Measurements from ENCODE around the gene TAF4B. TPM values are rescaled to one million over a fixed set of nuclear protein-coding genes. Genes with fewer than 3 reads are reported as not detected.
A peak's percentile ranks its signal among the peaks of the same experiment; 100 is the strongest.
"Not testable (repeated sequence)": the region's sequence is repeated elsewhere in the genome, so short reads cannot be mapped to it uniquely, and the experiment has no call there.

TAF4B gene, protein sequence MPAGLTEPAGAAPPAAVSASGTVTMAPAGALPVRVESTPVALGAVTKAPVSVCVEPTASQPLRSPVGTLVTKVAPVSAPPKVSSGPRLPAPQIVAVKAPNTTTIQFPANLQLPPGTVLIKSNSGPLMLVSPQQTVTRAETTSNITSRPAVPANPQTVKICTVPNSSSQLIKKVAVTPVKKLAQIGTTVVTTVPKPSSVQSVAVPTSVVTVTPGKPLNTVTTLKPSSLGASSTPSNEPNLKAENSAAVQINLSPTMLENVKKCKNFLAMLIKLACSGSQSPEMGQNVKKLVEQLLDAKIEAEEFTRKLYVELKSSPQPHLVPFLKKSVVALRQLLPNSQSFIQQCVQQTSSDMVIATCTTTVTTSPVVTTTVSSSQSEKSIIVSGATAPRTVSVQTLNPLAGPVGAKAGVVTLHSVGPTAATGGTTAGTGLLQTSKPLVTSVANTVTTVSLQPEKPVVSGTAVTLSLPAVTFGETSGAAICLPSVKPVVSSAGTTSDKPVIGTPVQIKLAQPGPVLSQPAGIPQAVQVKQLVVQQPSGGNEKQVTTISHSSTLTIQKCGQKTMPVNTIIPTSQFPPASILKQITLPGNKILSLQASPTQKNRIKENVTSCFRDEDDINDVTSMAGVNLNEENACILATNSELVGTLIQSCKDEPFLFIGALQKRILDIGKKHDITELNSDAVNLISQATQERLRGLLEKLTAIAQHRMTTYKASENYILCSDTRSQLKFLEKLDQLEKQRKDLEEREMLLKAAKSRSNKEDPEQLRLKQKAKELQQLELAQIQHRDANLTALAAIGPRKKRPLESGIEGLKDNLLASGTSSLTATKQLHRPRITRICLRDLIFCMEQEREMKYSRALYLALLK
- polyA plus RNA-seq (2013, experiment 1 of 2; ENCODE audit: insufficient read length) = 0.84 TPM
- 0.99 TPM for polyA plus RNA-seq (2013, experiment 2 of 2; ENCODE audit: insufficient read length)

DNA sequence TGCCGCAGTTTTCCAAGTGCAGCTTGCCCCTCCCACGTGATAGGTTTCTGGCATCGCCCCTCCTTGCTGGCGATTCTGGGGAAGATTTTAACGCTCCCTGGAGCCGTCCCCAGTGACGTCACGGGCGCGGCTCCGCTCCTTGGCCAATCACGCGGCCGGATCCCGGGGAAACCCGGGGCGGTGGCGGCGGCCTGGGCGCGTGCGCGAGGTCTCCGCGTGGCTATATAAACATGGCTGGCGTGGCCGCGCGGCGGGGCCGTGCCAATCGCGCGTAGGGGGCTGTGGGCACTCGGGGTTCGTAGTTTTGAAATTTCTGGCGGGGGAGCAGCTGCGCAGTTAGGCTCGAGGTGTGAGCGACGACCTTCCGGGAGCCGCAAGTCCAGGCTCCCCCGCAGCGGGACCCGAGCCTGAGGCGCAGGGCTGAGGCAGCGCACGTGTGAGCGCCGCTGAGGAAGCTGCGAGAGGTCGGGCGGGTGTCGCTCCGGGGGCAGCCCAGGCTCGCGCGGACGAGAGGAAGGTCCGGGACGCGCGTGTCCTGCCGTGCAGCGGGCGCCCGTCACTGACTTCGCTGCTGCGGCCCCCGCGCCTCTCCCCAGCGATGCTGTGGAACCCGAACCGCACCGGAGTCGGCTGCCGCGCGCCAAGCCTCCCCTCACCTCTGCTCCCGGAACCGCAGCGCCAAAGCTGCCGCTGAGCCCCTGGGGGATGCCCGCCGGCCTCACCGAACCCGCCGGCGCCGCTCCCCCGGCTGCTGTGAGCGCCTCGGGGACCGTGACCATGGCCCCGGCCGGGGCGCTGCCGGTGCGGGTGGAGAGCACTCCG lies at the start of gene TAF4B:
TAF4B (plus strand) TSS at position 217 of the 822 bp plus-strand sequence; CDS start at position 706, 489 bp downstream.
- peak; percentile 93 for DNase-seq

DNA sequence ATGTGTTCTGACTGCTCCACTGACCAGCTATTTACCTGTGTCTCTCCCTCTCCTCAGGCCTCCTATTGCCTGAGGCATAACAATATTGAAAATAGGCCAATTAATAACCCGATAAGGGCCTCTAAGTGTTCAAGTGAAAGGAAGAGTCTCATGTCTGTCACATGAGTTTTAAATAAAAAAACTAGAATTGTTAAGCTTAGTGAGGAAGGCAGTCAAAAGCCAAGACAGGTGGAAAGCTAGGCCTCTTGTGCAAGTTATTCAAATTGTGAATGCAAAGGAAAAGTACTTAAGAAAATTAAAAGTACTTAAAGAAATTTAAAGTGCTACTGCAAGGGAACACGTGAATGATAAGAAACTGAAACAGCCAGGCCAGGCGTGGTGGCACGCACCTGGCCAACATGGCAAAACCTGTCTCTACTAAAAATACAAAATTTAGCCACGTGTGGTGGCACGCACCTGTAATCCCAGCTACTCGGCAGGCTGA lies 44.9 kb upstream of the TAF4B start:
- DNase-seq = no peak

DNA sequence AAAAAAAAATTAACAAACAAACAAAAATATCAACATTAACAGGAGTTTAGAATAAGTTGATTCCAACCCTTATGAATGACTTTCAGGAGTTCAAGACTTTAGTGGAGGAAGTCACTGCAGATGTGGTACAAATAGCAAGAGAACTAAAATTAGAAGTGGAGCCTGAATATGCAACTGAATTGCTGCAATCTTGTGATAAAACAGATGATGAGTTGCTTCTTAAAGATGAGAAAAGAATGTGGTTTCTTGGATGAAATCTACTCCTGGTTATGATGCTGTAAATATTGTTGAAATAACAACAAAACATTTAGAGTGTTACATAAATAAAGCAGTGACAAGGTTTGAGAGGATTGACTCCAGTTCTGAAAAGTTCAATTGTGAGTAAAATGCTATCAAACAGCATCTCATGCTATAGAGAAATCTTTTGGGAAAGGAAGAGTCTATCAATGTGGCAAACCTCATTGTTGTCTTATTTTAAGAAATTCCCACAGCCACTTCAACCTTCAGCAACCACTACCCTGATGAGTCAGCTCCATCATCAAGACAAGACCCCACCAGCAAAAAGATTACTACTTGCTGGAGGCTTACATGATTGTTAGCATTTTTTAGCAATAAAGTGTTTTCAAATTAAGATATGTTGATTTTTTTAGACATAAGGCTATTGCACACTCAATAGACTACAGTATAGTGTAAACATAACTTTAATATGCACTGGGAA lies 42.7 kb upstream of the TAF4B start:
- no peak for DNase-seq

DNA sequence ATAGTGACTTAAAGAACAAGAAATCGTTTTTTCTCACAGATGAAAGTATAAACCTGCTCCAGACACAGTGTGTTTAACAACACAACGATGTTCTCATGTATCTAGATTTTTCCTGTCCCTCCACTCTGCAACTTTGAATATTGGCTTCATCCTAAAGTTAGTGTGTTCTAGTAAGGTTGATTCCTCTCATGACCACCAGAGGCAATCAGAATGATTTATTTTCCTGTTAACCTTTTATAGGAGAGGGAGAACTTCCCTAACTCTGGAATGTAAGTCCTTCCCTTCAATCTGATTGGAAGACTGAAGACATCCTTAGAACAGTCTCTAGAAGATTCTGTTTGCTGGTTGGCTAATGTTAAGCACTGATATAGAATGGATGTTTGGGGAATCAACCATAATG lies 41.0 kb upstream of the TAF4B start:
- DNase-seq = peak; percentile 0

DNA sequence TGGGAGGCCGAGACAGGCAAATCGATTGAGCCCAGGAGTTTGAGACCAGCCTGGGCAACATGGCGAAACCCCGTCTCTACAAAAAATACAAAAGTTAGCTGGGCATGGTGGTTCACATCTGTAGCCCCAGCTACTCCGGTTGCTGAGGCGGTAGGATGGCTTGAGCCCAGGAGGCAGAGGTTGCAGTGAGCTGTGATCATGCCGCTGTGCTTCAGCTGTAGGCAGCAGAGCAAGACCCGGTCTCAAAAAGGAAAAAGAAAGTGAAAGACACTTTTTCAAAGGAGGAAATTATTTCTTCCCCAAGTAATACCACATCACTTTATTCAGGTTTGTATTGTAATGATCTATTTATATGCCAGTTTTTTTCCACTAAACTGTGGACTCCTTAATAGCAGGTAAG lies 35.7 kb upstream of the TAF4B start:
- no peak for DNase-seq

DNA sequence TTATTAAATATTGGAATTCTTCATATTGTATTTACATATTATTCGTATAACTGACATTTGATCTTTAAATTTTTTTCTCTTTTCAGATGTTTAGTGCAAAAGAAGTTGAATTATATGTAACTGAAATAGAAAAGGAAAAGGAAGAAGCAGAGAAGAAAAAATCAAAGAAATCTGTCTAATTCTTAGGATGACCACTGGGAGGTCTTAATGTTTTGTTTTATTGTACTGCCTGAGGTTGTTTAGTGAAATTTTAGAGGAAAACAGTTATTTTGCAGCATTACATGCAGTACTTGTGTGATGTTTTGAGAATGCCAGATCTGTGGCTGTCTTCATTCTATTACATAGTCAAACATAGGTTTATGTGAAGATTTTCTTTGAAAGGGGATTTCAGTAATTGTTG lies 34.0 kb upstream of the TAF4B start:
- no peak for DNase-seq

DNA sequence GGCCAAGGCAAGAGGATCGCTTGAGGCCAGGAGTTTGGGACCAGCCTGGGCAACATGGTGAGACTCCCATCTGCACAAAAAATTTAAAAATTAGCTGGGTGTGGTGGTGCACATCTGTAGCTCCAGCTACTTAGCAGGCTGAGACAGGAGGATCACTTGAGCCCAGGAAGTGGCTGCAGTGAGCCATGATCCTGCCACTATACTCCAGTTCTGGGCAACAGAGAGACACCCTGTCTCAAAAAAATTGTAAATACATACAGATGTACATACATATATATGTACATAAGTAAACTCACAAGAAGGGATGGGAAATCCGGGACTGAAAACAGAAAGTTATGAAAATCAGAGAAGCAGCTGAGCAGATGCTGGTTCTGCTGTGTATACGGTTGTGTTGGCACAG lies 29.6 kb upstream of the TAF4B start:
- DNase-seq = no peak

DNA sequence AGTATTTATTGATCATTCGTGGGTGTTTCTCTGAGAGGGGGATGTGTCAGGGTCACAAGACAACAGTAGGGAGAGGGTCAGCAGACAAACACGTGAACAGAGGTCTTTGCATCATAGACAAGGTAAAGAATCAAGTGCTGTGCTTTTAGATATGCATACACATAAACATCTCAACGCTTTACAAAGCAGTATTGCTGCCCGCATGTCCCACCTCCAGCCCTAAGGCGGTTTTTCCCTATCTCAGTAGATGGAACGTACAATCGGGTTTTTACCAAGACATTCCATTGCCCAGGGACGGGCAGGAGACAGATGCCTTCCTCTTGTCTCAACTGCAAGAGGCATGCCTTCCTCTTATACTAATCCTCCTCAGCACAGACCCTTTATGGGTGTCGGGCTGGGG lies 24.2 kb upstream of the TAF4B start:
- DNase-seq = not testable (repeated sequence)

DNA sequence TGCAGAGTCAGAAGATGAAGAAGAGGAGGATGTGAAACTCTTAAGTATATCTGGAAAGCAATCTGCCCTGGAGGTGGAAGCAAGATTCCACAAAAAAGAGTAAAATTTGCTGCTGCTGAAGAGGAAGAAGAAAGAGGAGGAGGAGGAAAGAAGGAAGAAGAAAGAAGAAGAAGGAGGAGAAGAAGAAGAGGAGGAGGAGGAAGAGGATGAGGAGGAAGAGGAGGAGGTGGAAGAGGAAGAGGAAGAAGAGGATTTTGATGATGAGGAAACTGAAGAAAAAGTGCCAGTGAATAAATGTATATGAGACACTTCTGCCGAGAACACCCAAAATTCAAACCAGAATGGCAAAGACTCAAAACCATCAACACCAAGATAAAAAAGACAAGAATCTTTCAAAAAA lies 20.9 kb upstream of the TAF4B start:
- no peak for DNase-seq

DNA sequence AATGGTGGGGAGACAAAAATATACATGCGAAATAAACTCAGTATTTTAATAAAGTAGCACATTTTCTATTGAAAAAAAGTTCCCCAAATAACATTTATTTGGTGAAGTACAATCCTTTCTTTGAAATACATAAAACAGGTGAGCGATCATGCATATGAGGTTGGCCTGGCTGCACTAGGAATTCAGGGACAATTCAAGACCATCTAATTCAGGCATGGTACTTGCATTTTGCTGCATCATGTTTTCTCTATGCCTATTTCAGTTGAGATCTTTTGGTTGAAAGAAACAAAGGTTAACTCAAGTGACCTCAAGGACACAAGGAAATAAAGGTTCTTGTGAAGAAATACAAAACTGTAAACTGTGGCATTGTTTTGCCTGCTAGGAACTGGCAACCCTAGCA lies 19.8 kb upstream of the TAF4B start:
- DNase-seq = no peak

DNA sequence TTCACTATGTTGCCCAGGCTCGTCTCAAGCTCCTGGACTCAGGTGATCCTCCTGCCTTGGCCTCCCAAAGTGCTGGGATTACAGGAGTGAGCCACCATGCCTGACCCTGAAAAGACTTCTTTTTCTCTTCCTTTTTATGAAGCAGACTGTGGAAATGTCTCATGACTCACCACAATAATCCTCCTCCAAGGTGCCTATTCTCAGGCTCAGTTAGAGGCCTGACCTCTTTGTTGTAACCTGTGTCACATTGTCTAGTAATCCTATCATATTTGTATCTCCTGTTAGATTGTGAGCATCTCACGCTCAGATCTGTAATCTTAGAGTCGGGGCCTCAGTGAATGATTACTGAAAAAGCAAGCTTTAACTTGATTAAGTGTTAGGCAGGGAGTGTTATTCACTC lies 18.3 kb upstream of the TAF4B start:
- DNase-seq = no peak

DNA sequence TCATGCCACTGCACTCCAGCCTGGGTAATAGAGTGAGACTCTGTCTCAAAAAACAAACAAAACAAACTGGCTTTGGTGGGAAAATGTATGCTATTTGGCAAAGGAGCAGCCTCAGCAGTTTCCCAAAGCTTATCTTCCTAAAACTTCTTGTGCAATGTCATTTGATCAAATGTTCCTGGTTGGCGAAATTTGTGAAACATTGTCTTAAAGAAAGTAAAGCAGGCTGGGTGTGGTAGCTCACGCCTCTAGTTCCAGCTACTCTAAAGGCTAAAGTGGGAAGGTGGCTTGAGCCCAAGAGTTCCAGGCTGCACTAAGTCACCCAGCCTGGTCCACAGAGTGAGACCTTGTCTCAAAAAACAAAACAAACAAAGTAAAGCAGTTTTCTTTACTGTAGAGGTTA lies 17.3 kb upstream of the TAF4B start:
- no peak for DNase-seq

DNA sequence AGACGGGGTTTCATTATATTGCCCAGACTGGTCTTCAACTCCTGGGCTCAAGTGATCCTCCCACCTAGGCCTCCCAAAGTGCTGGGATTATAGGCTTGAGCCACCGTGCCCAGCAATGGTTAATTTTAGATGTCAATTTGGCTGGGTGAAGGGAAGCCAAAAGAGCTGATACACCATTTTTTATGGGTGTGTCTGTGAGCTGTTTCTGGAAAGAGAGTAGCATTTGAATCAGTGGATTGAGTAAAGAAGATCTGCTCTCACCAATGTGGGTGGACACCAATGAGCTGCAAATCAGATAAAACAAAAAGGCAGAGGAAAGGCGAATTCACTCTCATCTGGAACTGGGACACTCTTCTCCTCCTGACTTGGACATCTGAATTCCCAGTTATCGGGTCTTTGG lies 16.1 kb upstream of the TAF4B start:
- no peak for DNase-seq

DNA sequence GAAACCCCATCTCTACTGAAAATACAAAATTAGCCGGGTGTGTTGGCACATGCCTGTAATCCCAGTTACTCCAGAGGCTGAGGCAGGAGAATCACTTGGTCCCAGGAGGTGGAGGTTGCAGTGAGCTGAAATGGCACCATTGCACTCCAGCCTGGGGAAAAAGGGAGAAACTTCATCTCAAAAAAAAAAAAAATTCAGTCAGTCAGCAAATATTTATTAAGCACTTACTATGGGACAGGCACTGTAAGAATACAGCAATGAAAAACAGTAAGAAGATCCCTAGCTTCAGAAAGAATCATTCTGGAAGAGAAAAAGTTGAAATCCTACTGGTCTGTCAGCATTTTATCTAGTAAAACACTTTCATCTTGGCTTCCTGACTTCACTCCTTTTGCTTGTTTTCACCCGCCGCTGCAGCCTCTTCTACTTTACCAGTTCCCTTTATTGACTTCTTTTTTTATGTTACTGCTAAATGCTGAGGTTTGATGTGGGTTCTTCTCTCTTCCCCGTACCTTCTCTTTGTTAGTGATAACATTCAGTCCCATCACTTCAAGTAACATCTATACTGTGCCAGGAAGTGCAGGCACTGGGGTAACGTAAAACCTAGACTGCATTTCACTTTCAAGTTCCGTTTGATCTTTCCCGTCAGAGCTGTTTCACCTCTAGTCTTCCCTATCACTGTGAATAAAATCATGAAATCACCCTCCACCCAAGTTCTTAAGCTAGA lies 10.8 kb upstream of the TAF4B start:
- no peak for DNase-seq

DNA sequence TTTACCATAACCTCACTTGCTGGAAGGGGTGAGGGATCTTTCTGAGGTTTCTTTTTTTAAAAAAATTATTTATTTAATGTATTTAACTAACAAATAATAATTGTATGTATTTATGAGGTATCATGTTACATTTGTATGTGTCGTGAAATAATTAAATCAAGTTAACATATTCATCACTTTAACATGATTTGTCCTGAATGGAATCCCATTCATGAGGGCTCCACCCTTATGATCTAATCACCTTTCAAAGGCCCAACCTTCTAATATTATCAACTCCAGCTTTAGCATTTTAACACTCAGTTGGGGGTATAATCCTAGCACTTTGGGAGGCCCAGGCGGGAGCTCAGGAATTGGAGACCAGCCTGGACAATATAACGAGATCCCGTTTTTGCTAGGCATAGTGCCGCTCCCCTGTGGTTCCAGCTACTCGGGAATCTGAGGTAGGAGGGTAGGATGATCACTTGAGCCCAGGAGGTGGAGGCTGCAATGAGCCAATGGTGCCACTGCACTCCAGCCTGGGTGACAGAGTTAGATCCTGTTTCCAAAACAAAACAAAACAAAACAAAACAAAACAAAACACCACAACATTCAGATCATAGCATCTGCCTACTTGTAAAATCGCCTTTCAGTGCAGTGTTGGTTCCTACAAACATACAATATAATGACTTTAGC lies 1.1 kb upstream of the TAF4B start:
- DNase-seq = no peak

DNA sequence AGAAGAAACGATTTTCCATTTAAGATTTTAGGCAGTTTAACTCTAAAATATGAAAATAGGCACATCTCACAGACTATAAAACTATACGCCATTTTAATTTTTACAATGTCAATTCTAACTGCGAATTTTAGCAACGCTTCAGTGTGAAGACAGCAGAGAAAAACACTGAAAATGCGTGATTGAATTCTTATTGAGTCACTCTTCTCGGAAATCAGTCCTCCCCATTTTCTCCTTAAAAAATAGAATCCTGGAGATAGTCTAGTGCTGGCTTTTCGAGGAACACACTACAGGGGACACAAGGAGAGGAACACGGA lies 373 bp upstream of the TAF4B start:
- DNase-seq = no peak

DNA sequence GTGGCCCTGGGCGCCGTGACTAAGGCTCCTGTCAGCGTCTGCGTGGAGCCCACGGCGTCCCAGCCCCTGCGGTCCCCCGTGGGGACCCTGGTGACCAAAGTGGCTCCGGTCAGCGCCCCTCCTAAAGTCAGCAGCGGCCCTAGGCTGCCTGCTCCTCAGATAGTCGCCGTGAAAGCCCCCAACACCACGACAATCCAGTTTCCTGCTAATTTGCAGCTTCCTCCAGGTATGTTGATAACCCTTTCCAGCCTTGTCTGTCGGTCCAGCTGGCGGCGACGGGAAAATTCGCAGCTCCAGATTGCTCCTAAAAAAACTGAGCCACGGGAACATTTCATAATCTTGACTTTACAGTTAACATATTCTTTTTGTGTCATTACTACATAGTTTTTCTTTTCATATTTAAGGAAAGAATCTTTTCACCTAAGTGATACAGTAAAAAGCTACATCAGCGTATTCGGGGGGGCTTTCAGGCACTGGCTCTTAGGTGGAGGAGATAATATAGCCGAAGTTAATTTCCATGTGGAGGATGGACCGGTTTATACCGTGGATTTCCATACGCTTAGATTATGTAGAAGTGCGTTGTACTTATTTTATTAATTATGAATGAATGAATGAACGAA lies 916 bp downstream of the TAF4B start:
- DNase-seq = no peak

DNA sequence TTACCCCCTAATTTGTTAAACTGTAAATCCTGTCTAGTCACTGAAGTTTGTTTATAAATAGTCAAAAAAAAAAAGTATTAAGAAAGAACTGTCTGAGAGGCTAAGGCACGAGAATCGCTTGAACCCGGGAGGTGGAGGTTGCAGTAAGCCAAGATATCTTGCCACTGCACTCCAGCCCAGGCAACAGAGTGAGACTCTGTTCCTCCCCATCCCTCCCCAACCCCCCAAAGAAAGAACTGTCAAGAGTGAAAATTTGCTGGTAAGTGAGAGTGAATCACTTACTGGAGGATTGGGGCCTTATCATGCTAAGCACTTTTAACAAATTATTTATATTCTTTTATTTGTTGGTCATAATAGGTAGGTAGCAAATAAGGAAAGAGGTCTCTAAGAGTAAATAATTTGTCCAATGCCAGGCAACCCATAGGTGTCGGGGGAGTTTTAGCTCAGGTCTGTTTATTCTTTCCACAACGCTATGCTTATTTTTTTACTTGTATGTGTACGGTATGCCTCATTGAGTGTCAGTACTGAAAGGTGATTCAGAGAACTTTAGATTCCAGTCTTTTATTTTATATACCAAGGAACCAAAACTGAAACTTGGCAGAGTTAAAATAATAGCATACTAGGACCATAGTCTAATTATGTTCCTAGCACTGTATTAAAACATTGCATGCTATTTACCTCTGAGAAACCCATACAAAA lies 2.5 kb downstream of the TAF4B start:
- no peak for DNase-seq

DNA sequence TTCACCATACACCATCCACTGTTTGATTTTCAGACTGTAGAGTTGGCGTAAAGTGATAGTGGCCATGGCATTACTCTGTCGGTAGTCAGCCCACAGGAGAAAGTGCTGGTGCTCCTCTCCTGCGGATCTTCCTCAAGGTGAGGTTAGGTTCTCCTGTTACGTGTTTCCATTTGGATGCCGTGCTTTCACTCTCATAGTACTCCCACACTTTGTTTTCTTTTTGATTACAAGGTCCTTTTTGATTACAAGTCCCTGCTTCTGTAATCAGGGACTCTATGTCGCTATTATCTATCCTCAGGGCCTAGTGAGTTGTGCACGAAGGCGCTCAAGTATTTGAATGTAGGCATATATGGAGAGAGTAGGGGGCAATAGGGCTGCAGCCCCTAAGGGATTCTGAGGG lies 4.3 kb downstream of the TAF4B start:
- DNase-seq = no peak

DNA sequence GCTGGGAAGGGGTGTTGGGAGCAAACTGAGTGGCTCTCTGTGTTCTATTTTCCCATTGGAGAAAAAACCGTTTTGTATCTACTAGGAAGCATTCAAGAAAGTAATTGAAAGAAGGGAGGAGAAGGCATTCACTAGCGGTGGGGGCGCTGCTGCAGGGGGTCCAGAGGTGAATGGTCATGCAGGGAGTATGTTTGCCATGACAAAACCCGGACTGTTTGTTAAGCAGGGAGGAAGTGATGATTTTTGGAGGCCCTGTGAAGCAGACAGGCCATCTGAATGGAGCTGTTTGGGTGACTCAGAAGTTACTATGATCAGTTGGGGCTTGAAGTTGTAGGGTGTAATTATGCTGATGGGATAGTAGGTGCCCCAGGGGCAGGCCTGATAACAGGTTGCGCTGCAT lies 7.0 kb downstream of the TAF4B start:
- no peak for DNase-seq
